GM08714 (cell line): ENCODE results near the gene SGCA.
A peak's percentile ranks its signal among the peaks of the same experiment; 100 is the strongest.

ENCODE experiments used
- H3K4me3 ChIP-seq: fragments of 200-500 bp; sonication (Bioruptor generic); 2 replicates; pipeline ENCODE4 v1.5.1; 2014; ENCODE audit warnings: mild to moderate bottlenecking, low read length, inconsistent platforms
- ZNF274 ChIP-seq: IDR thresholded peaks from 2 replicates; pipeline ENCODE4 v1.6.1; 2012; ENCODE audit warnings: mild to moderate bottlenecking, low read depth, low read length

The SGCA gene

DNA sequence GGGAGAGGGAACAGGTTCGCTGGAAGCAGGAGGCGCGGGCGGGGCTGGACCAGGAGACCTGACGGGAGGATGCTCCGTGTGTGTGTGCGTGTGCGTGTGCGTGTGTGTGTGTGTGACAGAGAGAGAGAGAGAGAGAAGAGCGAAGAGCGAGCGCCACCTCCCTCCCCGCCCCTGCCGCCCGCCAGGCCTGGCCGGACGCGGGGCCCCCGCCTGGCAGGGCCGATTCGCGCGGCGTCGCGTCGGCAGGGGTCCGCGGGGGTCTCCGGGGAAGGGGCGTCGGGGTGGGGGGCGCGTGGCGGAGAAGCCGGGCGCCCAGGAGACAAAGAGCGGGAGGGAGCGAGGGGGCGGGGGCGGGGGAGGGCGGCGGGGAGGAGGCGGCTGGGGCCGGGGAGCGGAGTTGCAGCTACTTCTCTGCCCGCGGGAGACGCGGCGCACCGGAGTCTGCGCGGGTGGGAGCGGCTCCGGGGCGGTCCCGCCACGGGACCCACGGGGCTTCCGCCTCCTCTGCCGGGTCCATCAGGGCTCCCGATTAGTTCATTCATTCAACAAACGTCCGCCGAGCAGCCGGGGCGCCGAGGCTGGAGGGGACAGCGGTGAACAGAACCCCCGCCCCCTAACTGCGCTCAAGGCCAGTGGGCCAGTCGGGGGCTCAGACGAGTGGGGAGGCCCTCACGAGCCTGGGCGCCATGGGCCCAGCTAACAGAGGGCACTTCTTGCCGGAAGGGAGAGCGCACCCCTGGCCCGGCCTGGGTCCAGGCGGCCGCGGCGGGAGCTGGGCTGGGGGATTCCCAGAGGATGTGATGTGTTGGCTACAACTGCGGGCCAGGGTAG lies 35.9 kb upstream of the SGCA start, which contains the start of gene SAMD14:
TSS of gene SAMD14 (minus strand) at position 433 of the 831 bp plus-strand sequence. CDS start 5,201 bp downstream, outside the sequence.
- TF ChIP-seq ZNF274: no peak
- peak within 1 kb of the TSS; percentile 42; the same call in 1 of the 2 replicates for H3K4me3 ChIP-seq

DNA sequence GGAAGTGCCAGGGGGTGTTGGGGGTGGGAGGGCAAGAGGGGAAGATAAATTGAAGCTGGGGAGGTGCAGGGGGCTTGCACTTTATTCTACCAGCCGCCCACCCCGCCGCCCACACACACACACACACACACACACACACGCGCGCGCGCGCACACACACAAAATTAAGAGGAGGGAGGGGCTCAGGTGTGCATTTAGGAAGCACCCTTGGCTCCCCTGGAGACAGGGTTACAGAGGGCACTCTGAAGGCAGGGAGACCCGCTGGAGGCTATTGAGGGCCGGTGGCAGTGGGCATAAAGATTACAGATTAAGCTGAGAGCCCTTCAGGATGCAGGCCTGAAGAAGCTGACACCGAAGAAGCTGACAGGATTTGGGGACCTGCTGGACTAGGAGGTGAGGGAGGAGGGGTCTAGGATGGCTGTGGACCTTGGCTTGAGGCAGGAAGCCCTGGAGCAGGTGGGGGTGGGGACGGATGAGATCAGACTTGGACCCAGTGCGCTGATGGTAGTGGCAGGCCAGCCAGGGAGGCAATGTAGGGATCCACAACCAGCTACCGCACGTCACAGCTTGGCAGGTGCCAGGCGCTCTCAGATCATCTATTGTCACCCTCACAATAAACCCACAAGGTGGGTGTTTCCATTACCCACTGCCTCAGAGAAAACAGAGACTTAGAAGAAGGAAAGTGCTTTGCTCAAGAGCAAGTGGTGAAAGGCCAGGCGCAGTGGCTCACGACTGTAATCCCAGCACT lies 35.1 kb upstream of the SGCA start:
- no peak overlapping the region for H3K4me3 ChIP-seq
- TF ChIP-seq ZNF274: no peak

DNA sequence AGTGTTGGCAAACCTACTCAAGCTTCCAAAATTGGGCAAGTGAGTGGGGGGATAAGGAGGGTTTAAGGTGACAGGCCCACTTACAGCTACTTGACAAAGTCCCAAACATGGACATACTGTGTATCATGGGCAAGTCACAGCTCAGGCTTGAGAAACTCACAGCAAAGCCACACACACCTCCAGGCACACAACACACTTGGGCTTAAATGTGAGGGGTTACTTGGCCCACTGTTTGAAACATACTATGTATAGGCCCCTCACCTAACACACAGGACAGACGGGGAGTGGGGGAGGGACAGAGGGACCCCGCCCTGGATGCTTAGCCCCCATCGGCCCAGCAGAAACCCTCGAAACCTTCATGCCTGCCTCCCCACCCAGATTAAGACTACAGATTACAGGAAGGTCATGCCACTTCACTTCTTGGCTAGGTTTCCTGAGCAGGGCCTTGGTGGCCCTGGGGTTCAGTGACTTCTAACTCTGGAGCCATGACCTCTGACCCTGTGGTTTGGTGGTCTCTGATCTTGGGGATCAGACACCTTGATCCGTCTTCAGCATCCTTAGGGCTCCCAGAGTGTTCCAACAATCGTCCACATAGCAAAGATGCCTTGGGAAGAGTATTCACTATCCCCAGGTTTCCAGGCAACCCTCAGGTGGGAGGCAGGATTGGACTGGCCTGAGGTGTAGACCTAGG lies 33.6 kb upstream of the SGCA start:
- H3K4me3 ChIP-seq: no peak overlapping the region
- no peak for TF ChIP-seq ZNF274

DNA sequence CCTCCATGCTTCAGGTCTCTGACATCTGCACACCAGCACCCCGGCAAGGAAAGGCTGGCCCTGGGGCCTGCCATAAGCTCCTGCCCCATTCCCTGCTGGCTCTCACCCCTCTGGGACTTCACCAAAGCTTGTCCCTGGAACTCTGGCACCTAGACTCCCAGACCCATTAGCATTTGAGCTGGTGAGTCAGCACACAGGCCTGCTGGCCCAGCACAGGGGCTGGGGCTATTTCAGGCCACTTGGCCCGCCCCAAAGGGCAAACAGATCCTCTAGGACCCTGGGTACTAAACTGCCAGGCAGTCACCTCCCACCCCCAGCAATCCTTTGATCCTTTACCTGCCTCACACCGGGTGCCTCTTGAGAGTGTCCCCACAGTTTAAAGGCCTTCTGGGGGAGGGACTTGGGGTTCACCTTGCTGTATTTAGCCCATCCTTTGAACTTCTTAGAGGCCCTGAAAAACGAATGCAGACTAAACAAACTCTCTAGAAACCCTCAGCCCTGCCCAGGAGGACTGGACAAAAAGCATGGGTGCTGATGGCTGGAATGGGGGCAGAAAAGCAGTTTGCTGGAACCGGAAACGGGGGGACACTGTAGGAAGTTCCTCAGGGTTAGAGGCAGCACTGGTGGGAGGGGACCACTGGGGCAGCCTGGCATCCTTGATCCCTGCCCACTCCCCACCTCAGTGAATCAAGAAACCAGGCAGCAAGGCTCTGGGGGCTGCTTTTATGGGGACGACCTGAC lies 32.6 kb upstream of the SGCA start:
- TF ChIP-seq ZNF274: no peak
- no peak overlapping the region for H3K4me3 ChIP-seq

DNA sequence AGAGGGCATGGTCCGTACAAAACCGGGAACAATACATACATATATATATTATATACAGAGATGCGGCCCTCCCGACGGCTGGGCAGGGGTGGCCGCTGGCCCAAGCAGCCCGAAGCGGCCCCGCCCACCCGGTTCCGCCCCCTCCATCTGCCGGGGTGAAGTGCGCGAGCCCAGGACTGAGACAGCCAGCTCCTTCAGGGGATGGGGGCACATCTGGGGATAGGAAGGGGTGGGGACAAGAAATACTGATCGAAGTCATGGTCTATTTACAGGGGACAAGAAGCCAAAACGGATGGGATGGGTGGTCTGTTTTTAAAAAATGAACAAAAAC lies 32.1 kb upstream of the SGCA start:
- TF ChIP-seq ZNF274: no peak

DNA sequence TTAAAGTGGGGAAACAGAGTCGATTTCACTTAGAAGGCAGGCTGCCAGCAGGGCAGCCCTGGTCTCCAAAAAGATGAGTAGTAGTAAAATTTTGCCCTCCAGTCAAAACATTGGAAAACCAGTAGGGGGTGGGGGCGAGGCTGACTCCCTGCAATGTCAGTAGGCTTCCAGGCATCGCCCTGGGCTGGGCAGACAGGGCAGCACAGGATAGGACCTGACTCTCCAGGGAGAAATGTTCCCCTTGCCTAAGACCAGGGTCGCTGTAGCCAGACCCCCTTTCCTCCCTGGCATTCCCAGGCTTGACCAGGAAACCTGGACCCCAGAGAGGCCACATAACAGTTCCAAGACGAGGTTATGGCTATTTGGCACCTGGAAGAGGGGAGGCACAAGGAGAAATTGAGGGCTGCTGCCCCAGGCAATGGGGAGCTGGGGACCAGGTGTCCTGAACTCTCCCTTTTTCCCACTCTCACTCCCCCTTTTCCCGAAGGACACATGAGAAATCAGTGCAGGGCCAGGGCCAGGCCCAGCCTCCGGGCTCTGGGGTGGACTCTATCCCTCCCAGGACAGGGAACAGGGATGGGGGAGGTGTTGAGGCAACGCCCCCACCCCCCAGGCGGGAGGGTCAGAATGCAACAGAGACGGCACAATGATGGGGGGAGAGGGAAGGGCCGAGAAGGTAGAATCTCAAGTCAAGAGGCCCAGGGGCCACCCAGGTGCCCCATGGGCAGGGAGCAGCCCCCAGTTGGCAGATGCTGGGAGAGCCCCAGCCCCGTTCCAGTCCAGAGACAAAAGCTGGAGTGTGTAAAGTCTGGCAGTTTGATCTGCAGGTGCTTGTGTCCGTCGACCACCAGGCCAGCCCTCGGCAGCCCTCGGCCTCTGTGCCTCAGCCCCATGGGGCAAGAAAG lies 31.3 kb upstream of the SGCA start:
- no peak overlapping the region for H3K4me3 ChIP-seq
- no peak for TF ChIP-seq ZNF274

More for the DNA sequence above, 32.1 kb upstream of the SGCA start:
- H3K4me3 ChIP-seq: no peak overlapping the region

DNA sequence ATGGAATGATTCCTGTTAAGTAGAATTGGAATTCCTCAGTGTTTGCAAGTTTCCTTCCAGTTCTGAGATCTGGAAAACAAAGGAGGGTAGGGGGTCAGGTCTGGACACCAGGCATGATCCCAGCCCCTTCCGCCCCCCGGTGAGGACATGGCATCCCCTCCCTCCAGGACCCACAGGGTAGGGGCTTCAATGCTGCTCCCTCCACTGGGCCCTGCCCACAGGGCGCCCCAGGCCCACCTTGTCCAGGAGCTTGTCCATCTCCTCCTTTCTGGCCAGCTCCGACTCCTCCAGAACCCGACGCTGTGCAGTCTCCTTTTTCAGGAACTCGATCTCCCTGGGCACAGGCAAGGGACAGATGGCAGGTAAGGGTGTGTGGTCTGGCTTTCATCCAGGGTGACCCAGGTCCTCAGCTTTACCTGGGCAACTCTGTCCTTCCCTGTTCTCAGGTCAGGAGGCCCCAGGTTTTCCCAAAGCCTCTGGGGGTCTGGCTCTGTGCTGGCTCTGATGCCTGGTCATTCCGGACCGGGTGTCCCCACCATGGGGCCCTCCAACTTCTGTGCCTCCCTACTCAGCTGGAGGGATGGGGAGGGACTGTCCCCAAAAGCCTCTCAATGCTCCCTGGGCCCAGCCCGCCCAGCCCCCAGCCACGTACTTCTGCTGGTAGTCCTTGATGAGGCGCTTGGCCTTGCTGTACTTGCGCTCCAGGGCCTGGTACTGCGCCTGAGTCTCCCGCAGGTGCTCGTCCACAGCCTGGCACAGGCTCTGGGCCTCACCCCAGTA lies 30.3 kb upstream of the SGCA start:
- no peak for TF ChIP-seq ZNF274

DNA sequence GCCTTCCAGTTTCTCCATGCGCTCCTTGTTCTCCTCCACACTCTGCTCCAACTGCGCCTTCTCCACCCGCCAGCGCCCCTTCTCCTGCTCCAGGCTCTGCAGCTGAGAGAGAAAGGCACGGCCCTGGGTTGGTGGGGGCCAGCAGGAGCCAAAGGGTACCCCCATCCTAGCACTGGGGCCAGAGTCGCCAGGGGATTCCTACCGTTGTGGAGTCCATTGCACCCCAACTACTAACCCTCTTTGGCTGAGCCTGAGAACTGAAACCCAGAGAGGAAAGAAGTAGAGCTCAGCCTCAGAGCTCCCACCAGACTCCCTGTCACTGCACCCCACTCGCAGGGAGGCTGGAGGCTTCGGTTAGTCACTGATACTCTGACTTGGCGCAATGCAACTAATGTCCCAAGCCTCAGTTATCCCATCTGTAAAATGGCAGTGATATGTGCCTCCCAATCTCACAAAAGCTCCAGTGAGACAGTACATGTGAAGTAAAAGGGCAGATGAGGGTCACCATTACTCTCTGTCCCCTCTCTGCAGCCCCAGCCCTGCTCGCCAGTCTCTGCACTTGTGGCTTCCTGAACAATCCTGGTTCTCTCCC lies 29.6 kb upstream of the SGCA start:
- no peak for TF ChIP-seq ZNF274
- H3K4me3 ChIP-seq: no peak overlapping the region

More for the DNA sequence above, 30.3 kb upstream of the SGCA start:
- H3K4me3 ChIP-seq: no peak overlapping the region

DNA sequence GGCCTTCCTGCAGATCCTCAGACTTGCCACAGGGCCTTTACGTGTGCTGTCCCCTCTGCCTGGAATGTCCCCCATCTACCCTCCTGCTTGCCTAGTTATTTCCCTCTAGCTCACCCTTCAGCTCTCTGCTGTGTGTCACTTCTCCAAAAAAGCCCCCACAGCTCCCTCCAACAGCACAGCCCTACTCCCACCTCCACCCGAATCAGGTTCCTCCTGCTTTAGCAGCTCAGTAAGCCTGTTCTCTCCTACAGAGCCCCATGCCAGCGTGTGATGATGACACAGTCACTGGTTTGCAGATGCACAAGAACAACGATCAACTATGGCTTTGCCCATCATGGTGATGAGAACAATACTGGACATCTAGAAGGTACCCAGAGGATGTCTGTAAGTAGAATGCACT lies 28.8 kb upstream of the SGCA start:
- no peak for TF ChIP-seq ZNF274
- H3K4me3 ChIP-seq: no peak overlapping the region

DNA sequence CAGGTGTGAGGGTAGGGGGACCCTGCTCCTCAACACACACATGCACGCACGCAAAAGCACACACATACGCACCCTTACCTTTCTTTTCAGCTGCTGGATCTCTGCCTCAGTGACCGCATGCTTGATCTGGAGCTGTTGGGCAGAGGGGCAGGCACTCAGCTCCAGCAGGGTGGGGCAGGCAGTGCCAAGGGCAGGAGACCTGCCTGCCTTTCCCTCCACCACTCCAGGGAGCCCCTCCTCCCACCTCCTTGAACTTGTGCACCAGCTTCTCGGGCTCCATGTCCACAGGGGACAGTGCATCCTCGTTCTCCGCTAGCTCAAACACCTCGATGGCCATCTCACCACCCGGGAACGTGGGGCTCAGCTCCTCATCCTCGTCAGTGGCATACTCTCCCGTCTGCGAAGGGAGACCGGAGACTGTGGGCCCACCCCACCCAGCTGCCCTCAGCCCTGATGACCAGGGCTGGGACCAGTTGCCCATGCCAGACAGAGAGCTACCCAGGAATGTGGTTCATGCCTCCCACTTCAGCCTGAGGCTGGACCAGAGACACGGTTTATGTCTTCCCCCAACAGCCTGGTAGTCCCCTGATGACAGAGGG lies 26.5 kb upstream of the SGCA start:
- no peak overlapping the region for H3K4me3 ChIP-seq
- TF ChIP-seq ZNF274: no peak
